Right kidney (tissue), 9 donors: ENCODE measurements around the gene AP3S1.
"Not testable (repeated sequence)": the region's sequence is repeated elsewhere in the genome, so short reads cannot be mapped to it uniquely, and the experiment has no call there.

Source experiments
- DNase-seq: peaks from one replicate; pipeline ENCODE4 v3.0.0-alpha.2; 2016
- long read RNA-seq, 8 donors: transcript quantifications; one replicate each; lab custom pipeline, GENCODE V29; 2026

The AP3S1 gene
- long read RNA-seq, donor 1, transcript AP3S1-201 (6 exons, 1,730 nt): major isoform, 45 of 45 reads
- long read RNA-seq, donor 1, partial matches to known transcripts: 0 of 45 reads
- long read RNA-seq, donor 1, other reads (novel, unspliced or antisense): 0 of 45 reads
- long read RNA-seq, donor 2, transcript AP3S1-201 (6 exons, 1,730 nt): major isoform, 31 of 31 reads
- long read RNA-seq, donor 2, partial matches to known transcripts: 0 of 31 reads
- long read RNA-seq, donor 2, other reads (novel, unspliced or antisense): 0 of 31 reads
- long read RNA-seq, donor 3, transcript AP3S1-201 (6 exons, 1,730 nt): major isoform, 20 of 20 reads
- long read RNA-seq, donor 3, partial matches to known transcripts: 0 of 20 reads
- long read RNA-seq, donor 3, other reads (novel, unspliced or antisense): 0 of 20 reads
- long read RNA-seq, donor 4, transcript AP3S1-201 (6 exons, 1,730 nt): major isoform, 38 of 38 reads
- long read RNA-seq, donor 4, partial matches to known transcripts: 0 of 38 reads
- long read RNA-seq, donor 4, other reads (novel, unspliced or antisense): 0 of 38 reads
- long read RNA-seq, donor 5, transcript AP3S1-201 (6 exons, 1,730 nt): major isoform, 40 of 79 reads
- long read RNA-seq, donor 5, partial matches to known transcripts: 38 of 79 reads
- long read RNA-seq, donor 5, other reads (novel, unspliced or antisense): 0 of 79 reads
- long read RNA-seq, donor 6, transcript AP3S1-201 (6 exons, 1,730 nt): major isoform, 39 of 39 reads
- long read RNA-seq, donor 6, partial matches to known transcripts: 0 of 39 reads
- long read RNA-seq, donor 6, other reads (novel, unspliced or antisense): 0 of 39 reads
- long read RNA-seq, donor 7, transcript AP3S1-201 (6 exons, 1,730 nt): major isoform, 49 of 54 reads
- long read RNA-seq, donor 7, partial matches to known transcripts: 0 of 54 reads
- long read RNA-seq, donor 7, other reads (novel, unspliced or antisense): 5 of 54 reads
- long read RNA-seq, donor 8, transcript AP3S1-201 (6 exons, 1,730 nt): major isoform, 40 of 160 reads
- long read RNA-seq, donor 8, partial matches to known transcripts: 119 of 160 reads
- long read RNA-seq, donor 8, other reads (novel, unspliced or antisense): 0 of 160 reads

DNA sequence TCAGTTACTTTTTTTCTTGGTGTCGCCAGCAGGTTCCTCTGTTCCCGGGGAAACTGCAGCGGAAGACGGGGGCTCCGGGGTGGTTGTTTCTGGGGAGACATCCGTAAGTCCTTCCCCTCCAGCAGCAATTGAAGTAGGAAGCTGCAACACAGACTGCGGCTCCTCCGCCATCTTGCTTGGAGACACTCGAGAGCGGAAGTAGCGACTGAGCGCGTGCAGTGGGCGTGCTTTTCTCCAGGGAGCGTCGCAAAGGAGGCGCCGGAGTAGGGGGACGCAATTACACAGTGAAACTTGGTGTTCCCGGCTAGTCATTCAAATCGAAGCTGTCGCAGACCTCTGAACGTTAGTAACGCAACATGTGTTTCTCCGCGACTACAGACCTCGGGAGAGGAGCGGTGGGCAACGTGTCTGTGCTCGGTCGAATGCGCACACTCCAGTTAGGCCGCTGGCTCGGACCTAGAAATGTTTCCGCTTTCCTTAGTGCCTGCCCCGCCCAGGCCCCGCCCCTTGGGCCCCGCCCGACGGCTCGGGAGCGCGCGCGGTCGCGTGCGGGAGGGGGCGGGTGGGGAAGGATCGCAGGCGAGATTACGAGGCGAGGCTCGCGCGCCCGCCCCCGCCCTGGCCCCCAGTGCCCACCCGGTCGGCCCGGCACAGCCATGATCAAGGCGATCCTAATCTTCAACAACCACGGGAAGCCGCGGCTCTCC is at the start of gene AP3S1, which contains the start of gene ATG12:
Gene AP3S1, plus strand, starts transcription at position 554 of the 707 bp plus-strand sequence. Its CDS starts 103 bp downstream, at position 657.
Gene ATG12, minus strand, starts transcription at position 184 of the 707 bp plus-strand sequence. Its CDS starts 13 bp downstream, at position 171.
- peak; percentile 99 for DNase-seq

- no peak for DNase-seq
Observed at GRCh38 chr5:115795700-115796099, 46.0 kb upstream of the AP3S1 start.

DNA sequence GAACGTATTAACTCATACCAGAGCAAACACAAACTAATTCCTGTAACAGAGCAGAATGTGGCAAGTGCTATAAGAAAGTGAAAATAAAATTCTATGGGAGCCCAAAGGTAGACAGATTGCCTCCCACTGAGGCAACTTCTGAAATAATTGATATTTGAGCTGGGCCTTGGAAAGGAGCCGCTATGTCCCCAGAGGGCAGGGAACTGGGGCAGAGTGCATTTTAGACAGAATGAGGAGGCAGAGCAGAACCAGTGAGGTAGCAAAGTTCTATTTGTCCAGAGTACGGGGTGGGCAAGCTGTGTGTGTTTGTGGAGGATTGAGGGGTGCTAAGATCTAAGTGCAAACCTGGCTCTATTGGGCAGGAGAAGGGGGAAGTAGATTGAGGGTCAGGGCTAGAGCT is 45.1 kb upstream of the AP3S1 start:
- no peak for DNase-seq

- no peak for DNase-seq
Observed at GRCh38 chr5:115798252-115798651, 43.5 kb upstream of the AP3S1 start.

DNA sequence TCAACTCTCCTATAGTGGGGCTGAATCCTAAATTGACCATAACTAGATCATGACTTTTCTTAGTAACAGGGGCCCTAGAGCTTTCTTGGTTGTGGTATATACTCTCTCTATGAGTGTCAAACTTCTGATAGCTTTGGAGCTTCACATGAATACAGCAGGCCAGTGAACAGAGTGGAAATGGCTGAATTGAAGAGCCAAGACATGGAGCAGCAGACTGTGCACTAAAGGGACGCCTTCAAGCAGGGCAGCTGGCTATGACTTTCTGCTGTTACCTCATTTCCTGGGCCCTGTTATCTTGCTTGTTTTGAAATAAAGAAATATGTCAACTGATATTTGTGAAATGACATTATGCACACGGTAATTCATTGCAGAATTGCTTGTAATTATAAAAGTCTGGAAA is 41.6 kb upstream of the AP3S1 start:
- DNase-seq: no peak

DNA sequence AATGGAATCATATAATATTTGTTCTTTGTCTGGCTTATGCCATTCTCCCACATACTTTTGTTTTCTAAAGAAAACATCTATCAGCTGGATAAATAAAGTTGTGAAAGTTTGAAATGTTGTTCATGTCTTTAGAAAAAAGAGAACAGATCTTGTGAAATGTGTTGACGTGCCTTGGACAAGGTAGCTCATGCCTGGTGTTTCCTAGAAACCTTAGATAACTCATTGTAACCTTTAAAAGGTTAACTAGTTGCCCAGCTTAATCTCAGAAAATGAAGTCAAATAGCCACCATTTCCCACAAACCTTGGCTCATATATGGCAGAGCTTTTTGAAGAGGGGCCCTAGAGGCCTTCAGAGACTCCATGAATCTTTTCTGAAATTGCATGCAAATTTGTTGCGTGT is 40.6 kb upstream of the AP3S1 start:
- DNase-seq: no peak

- no peak for DNase-seq
Observed at GRCh38 chr5:115801984-115802383, 39.8 kb upstream of the AP3S1 start.

- no peak for DNase-seq
Observed at GRCh38 chr5:115806986-115807653, 34.6 kb upstream of the AP3S1 start.

DNA sequence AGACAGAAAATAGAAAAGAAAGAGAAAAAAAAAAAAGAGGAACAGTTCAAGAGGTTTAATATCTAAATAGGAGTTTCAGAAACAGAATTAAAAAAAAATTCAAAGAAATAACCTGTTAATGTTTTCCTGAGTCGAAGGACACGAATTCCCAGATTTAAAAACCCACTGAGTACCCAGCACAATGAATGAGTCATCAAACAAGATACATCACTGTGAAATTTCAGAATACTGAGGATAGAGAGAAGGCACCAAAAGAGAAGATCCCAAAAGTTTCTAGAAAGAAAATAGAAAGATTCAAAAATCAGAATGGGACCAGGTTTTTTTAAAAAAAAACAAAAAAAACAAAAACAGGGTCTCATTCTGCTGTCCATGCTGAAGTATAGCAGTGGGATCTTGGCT is 34.1 kb upstream of the AP3S1 start:
- no peak for DNase-seq

DNA sequence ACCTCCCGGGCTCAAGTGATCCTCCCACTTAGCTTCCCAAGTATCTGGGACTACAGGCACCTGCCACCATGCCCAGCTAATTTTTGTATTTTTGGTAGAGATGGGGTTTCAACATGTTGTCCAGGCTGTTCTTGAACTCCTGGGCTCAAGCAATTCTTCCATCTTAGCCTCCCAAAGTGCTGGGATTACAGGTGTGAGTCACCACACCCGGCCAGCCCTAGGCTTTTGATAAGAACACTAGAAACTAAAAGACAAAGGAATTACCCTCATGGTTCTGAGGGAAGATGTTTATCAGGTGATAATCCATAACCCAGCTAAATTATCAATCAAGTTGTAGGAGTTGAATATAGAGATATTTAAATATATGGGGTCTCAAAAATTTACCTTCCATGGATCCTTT is 33.7 kb upstream of the AP3S1 start:
- not testable (repeated sequence) for DNase-seq

GRCh38 chr5:115809946-115810345 is 31.8 kb upstream of the AP3S1 start:
- no peak for DNase-seq

- DNase-seq: no peak
Observed at GRCh38 chr5:115810761-115811160, 31.0 kb upstream of the AP3S1 start.

GRCh38 chr5:115811406-115811805 is 30.3 kb upstream of the AP3S1 start:
- no peak for DNase-seq

DNA sequence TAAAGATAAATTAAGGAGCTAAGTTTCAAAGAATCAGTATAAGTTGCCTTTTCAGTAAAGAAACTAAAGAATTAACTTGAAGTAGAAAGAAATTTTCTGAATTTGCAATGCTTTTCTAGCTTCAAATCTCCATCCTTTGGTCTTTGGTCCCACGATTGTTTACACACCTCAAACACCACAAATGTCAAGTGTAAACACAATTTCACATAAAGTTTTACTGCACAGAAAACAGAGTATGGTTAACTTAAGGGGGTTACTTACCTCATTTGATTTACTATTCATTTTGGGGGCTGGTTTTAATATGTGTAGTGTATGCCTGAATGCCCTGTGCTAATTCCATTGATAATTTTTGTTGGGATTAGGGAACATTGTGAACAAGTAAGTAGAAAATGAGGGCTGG is 29.4 kb upstream of the AP3S1 start:
- no peak for DNase-seq

- DNase-seq: no peak
Observed at GRCh38 chr5:115813719-115814118, 28.0 kb upstream of the AP3S1 start.

DNA sequence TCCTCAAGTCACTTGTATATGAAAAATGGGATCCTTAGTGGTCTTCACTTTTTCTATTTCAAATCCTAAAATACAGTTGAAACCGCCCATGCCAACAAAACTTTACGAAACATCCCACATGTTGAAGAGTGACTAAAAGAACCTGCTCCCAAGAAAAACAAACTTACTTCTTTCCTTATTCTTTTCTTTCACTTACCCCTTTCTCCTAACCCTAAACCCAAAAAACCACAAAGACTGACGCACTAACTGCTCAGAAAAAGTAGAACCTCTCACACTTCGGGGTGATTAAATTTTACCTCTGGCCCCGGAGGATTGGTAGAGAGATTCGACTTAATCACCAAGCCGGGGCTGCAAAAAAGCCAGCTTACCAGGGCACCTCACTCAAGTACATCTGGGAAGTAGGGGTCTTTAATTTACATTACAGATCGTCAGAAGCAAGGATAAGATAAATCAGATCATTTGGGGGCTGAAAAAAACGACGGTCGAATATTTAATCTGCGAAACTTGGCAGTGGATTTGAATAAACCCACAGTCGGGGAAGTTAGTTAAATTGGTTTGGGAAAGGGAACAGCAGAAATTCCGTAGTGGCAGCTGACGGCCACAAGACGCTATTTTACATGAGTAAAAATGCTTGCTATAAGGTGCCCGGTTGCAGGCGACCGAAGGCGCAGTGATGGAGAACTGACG is 26.6 kb upstream of the AP3S1 start:
- DNase-seq: no peak

DNA sequence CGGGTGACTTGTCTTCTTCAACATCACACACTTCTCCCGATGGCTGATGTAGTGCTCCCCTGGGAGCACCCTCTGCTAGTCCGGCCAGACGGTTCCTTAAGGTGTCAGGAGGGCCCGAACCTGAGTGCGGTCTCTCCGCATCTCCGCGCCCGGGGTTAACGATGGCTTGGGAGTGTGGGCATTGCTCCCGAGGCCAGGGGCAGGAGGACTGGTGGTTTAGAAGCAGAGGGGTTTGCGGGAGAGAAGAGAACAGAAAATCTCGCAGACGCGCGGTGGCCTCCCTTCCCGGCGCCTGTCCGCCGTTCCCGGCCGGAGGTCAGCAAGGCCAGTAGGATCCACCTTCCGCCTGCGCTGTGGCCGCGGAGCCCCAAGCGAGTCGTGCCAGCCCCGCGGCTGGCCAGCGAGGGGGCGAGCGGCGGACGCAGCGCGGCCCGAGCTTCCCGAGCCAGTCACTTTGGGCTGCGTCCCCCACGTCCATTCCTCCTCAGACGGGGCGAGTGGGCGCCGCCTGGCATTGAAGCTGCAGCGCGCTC is 26.0 kb upstream of the AP3S1 start:
- DNase-seq: no peak

DNA sequence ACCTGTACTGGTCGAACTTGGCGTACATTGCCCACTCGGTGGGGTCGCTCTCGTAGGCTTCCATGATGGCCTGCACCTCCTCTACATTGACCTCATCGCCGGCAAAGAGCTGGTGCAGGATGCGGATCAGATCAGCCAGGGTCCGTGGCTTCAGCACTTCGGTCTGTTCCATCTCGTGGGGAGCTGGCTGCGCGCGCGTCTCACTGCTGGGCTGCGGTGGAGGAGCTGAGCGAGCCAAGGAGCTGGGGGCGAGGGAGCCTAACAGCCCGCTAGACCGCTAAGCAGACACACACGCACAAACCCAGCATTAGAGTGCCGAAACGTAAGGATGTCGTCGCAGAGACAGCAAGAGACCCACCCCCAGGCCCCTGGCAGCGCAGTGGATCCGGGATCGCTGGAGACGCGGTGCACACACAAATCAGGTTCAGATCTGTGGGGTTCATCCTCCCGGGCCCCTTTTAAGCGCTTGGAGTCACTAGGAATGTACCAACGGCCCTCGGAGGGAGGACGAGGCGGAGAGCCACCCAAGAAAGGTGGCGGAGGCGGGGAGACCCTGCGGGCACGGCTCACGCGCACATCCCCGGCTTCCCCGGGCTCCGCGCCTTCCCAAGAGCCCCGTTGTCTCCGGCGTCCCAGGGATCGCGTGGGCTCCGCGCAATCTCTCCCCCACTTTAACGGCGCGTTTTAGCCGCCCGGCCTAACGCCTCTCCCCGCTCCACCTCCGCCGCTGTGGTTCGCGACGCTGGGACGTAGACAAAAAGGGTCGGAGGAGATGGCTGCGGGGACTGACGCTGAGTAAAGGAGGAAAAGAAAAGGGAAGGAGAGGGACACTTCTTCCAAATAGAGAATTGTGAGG is 25.3 kb upstream of the AP3S1 start, which contains the start of gene CDO1:
Gene CDO1, minus strand, starts transcription at position 434 of the 856 bp plus-strand sequence. Its CDS starts 262 bp downstream, at position 172.
- DNase-seq: peak; percentile 96

- DNase-seq: no peak
Observed at GRCh38 chr5:115817386-115817785, 24.3 kb upstream of the AP3S1 start.
